ENCODE results near the gene GLI3.

Gene GLI3

DNA sequence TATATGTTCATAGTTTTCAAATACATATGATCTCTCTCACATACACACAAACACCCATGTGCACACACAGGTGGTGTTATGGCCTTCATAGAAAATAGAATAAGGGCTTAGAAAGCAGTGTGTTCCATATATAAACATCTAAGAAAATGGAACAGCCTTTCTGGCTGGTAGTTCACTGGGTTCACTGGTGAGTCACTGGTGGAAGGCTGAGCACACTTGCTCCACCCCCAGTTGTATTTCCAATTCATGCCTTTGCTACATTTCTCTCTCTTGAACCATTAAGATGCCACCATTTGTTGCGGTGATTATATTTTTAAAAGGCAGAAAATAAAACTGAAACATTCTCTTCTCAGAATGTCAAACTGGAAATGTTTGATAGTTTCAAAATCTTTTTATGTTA is 252.1 kb downstream of the GLI3 start:
- DNase-seq = peak; percentile 19

DNA sequence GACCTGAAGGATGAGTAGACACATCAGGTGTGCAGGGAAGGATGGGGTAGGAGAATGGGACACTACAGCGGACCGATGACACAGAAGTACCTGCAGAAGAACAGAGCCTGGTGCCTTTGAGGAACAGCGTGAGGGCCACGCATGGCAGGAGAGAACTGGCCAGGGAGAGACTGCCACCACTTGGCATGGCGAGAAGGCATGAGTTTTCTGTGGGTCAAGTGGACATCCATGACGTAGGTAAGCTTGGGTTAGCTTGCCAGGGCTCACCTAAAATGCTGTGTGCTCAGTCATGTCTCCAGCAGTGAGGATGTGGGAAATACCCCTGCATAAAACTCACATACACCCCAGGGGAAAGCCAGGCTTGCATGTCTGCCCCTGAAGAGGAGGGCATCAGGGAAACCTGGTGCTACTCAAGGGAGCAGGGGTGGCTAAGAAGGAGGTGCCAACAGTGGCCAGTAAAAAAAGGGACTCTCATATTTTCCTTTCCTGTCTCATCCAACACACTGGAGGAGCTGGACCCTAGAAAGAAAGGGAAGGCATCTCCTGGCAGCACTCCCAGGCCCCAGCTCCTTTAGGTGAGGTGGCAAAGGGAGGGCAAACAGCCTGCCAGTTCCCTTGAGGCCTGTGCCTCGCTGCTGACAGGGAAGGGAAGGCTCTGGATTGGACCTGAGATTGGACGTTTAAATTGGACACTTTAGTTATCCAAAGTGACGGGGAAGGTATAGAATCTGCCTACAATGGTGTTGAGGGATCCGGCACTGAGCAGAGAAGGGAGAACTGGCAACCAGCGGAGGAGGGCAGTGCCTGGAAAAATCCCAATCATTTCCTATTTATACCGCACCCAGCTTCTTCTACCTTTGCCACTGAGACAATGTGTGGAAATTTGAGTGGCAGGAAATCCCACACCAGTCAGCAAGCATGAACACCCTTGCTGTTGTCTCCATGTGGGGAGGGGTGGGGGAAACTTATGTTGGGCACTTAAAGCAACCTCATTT is 255.7 kb downstream of the GLI3 start:
- no peak for DNase-seq

DNA sequence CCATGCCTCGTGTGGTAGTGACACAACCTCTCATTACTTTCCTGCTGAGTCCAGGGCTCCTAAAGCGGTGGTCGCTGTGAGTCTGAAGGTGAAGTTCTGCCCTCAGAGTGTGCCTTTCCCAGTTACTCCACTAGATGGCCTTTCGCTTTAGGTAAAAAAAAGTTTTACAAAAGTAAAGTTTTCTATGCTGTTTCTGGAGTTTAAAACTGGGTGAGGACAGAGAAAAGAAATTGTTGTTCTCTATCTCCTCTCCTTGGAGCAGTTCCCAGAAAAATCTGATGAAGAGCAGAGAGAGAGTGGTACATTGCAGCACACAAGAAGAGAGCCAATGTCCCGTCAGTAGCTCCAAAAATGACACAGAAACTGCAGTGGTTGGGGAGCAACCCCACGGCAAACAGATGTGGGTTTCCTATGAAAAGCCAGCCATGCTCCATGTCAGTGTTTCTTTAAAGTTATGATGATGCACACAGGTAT is 257.1 kb downstream of the GLI3 start:
- peak; percentile 8 for DNase-seq

DNA sequence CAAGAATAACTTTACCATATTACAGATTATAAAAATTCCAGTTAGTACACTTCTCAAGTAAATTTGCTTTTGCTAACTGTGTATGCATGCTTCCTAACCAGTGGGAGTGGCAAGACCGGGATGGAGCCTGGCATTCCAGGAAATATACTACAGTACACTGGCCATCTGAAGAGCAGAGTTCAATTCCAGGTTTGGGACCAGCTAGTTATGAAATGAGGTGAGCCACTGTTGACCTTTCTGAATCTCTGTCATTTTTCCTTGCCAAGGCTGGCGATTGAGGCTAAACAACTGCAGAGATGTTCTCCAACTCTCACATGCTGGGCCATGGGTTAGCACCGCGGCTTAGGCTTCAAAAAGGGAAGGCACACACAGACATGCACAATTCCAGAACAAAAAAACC is 258.2 kb downstream of the GLI3 start:
- DNase-seq = no peak

DNA sequence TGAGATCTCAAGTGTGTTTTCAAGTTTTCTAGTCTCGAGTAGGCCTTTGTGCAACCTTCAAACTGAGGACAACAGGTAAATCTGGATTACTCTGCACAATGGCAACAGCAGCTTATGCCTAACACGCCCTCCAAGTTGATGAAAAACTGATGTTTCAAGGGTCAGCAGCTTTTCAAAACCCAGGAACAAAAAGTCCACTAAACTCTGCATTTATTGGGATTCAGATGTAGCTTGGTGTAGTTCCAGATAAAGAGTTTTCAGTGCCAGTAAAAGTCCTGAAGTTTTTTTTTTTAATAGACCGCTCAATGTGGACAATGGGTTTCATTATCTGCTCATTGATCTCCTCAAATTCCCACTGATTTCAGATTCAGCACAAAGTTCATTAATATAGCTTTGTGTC is 259.3 kb downstream of the GLI3 start:
- DNase-seq = no peak

DNA sequence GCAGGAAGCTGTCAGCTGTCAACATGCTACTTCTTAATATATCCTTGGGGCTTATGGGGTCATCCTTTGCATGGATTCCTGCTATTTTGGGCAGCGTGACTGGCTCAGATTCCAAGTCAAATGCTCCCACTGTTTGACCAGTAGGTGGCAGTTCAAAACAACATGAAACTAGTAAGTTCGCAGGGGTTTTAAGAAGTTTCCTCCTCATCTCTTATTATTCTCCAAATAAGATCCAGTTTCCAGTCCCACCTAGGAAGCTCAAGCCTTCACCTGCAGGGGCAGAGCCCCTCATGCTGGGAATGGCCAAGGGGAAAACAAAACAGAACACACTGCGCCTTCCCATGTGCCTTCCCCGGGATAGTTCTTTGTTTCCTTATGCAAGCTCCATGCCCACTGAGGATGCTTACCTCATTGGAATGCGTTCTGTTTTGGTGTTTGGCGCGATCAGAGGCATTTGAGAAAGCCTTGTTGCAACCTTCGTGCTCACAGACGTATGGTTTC is 259.8 kb downstream of the GLI3 start:
- peak; percentile 43 for DNase-seq

DNA sequence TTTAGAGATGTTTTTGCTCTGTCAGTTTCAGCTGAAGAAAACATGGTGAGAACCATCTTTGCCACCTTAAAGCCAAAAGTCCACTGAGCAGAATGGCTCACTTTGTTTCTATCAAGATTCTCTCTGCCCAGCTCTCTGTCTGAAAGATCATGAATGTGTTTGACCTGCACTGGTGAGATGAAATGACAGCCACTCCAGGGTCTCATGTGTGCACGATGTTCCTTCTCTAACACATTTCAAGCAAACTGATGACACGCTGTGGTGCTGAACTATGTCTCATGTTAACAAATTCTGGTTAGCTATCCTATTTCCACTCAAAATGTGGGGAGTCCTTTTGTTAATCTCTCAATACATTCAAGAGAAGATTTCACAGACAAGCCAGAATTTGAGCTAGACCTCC is 260.6 kb downstream of the GLI3 start:
- DNase-seq = no peak

DNA sequence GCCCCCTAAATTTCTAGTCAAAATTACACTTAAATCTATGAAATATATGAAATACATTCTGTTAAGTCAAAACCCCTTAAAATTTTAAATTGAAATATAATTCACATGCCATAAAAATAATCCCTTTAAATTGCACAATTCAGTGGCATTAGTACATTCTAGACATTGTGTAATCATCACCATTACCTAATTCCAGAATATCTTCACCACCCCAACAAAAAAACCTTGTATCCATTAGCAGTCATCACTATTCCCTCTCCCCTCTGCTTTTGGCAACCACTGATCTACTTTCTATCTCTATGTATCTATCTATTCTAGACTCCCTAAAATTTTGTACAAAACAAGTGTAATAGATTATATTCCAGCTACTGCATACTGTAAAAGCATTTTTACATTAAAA is 261.2 kb downstream of the GLI3 start:
- DNase-seq = no peak

DNA sequence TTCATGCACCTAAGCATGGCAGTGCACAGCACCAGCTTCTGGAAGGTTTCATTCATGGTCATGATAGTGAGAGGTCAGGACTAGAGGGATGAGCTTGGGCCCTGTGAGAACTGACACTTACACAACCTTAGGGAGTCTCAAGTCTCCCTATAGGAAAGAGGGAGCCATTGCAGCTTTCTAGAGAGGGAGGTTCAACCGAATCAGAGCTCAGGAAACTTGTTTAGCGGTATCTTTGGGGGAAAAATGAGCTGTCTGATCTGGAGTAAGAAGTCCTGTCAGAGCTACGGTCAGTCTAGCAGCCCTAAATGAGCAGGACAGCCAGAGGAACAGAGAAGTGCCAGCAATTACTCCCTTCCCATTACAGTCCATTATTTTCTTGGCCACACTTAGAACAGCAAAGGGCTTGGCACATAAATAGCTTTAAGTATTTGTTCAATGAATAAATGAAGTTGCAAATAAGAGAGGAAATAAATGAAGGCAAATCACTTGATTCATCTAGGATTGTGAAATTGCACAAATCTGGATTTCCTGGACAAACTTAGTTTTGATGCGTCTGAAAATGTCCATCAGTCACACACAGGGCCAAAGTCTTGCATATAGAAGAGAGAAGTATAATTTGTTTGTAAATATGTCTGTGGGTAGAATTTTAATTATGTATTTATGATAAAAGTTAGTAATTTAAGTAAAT is 262.0 kb downstream of the GLI3 start:
- no peak for DNase-seq

DNA sequence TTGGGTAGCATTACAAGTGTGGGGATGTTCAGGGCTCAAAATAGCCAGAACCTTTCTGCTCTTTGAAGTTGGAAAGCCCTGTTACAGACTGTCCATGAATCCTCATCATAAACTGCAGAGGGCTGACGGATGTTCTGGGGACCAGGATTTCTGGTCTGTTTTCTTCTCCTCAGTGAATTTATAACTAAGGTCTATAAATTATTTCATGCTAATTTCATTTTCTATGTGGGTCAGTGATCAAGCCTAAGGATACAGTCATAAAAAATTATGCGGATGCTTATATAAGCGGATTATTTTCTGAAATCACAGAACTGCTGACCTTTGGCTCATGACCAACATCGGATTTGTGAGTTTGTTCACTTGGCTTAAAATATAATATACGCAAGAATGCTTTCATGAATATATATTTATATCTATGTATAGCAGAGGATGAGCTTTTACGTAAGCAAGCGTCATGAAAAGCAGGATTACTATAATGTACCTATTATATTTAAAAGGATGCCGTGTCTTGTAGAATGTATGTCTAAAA is 263.7 kb downstream of the GLI3 start:
- no peak for DNase-seq

DNA sequence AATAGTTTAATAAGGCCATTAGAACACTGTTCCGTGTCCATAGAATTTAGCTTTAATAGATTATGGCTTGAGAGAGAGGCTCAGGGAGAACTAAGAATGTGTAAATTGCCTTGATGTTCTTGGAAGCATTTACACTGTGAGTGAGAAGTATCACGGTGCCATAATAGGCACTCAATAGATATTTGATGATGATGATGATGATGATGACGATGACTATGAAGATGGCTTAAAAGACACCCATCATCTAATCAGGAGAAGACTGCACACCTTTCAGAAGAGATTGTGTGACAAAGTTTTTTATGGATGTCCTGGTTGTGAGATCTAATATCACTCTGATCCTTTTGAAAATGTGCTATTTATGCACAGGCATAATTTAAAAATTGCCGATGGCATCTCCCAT is 264.2 kb downstream of the GLI3 start:
- DNase-seq = no peak

DNA sequence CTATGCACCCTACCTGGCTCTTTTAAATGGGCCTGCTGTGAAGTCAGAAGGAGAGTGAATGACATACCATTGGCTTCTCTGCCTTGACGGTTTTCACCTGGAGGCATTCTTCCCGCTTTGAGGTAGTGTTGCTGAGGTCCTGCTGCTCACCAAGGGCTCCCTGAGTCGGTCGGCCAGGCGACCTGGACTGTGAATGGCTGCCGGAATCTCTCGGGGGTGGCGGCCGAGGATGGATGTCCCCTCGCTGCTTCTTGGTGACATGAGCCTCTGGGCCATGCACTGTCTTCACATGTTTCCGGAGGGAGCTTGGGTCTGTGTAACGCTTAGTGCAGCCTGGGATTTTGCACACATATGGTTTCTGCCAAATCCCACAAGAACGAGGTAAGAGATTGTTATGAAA is 264.7 kb downstream of the GLI3 start:
- no peak for DNase-seq

DNA sequence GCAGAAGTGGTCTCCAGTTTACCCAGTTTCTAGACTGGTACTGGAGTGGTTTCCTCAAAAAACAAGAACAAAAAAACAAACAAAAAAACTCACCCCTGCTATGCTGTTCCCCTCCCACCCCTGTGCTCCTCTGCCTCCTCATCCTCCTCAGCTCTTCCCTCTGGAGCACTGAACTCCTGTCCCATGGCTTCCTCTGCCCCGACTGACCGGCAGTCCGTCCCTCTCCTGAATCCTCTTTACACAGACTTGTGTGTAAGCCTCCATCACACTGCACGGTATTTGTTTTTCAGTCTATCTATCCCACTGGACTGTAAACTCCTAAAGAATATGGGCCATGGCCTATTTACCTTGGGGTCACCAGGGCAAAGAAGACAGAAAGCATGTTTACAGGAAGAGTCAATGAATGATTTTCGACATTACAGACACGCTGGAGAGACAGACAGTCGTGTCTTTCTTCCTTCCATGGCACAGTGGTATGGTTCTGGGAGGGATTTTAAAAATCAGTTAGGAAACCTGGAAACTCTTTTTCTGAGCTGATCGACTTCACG is 265.3 kb downstream of the GLI3 start:
- no peak for DNase-seq

DNA sequence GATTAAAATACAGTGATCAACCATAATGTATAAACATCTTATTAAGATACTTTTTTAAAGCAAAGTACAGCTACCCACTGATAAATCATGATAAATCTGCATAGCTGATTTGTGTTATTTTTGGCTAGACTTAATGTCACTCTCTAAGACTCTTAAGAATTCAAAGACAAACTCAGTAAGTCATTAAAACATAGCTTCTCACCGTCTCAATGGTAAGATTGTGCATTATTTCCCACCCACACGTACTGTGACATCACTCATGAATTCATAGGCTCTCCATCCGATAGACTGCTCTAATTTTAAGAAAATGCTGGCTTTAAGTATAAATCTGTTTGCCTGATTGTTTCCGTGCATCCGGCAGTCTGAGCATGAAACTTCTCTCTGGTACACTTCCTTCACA is 266.1 kb downstream of the GLI3 start:
- DNase-seq = no peak

DNA sequence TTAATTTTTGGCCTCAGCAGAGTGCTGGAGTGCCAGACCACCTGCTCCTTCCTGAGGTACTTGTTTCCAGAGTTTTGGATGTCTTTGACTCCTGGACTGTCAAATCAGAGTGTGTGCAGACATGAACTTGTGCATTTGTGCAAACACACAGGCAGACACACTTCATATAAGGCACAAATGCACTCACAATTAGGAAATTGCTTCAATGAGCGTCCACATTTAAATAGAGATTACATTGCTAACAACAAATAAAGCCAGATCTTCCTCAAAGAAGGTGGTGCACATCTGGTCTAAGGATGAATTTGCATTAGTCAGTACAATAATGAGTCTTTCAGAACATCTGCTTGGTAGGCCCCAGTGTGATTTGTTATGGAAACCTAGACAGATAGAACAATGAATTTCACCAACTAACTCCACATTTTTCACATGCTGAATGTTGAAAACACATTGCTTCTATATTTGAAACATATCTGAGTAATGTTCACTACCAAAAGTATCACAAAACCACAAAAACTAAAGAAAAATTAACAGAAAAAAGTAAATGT is 267.4 kb downstream of the GLI3 start:
- DNase-seq = no peak

DNA sequence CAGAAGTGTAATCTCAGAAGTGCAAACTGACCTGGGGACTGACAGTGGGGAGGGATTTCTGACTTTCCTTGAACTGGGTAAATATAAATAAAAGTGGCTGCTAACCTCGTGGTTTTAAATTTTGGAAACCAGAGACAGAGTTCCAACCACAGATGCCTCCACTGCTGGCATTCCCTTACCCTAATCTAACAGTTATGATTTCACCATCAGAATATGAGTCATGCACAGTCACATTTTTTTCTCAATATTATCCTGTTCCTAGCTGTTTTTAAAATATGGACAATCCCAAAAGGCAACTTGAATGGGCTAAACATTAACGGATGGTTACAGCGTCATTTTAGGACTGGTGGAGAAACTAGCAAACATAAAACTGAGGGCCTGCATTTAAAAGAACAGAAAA is 269.9 kb downstream of the GLI3 start:
- DNase-seq = peak; percentile 4

DNA sequence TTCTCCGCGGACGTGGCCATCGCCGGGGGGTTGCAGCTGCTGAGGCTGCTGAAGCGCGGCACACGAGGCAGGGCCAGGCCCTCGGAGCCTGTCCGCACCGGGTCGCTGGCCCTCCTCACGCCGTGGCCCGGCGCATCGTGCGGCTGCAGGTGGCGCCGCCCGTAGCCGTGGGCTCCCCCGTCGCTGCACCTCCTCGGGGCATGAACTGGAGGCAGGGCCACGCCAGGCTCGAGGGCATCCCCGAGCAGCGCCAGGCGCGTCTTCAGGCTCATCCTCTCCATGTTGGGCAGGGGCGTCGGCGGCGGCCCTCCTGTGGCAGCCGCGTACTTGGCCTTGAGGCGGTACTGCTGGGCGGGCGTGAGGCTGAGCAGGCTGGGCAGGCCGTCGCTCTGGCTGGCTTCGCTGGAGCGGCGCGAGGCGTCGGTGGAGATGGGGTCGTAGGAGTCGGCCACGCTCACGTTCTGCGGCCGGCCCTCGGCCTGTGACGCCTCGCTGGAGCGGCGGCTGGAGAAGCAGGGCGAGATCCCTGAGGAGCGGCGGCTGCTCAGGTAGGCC is 271.0 kb downstream of the GLI3 start:
- DNase-seq = no peak

DNA sequence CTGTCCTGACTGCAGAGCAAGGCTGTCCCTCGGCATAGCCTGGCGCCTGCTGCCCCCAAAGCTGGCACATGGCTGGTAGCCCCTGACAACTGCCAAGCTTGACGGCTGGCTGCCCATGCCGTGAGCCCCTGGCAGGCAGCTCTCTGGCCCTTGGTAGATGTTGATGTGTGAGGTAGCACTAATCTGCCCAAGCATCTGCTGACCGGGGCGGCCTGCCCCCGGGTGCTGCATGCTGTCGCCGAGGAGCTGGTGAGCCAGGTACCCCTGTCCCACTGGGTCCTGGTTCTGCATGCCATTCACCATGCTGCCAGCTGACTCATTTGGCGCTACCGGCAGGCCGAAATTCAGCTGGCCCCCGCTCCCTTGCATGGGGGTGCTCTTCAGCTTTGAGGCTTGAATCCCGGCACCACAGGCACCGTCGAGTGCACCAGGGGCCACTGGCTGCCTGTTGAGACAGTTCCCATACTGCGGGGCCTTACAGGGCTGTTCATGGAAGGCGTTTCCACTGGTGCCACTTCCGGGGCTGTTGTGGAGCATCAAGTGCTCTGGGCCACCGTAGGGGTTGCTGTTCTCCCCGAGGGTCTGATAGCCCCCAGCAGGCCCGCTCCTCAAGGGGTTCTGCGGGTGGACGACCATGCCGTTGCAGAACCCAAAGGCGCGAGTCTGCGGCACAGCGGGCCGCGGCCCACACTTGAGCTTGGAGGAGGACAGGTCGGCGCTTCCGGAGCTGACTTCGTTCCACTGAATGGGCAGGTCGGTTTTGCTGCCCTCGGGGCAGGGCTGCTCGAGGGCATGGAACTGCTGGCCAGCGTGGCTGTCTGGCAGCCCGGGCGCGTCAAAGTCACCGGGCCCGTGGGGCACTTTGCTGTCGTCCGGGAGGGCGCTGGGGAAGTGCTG is 271.9 kb downstream of the GLI3 start:
- DNase-seq = no peak

DNA sequence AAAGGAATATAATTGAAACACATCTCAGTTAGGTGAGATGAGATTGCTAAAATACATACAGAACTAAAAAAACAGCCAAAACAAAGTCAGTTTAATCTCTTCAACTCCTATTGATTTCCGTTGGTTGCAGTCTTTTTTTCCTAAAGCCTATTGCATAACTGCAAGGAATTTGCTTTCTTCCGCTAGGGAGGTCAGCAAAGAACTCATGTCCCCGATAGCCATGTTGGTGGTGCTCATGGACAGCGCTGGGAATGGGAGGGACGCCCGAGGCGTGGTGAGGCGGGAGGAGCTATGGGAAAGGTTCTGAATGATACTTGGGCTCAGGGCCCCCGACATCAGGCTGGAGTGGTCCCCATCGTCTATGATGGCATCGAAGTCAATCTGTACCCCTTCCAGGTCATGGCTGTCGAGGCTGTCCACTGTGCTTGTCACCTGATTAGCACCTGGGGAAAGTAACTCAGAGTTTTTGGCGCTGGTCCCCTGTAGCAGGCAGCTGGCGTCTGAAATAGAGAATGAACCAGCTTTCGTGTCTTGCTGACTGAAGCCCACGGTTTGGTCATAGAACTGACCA is 272.7 kb downstream of the GLI3 start:
- DNase-seq = no peak

DNA sequence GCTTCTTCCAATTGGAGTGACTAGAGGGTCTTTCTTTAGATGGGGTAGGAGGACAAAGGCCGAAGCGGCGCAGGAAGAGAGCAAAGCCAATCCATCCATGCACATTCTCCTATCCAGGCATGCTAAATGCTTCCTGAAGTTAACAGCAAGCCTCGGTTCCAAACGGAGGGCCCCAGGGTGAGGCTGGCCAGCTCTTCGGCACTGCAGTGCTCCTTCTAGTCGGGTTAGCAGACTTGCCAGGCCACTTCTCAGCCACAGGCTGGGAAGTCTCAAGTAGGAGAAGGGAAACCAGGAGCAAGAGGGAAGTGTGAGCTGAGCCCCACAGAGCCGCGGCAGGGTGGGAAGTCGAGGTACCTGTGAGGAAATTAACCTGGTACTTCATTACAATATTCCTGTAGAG is 280.3 kb downstream of the GLI3 start:
- DNase-seq = no peak

Measured in kidney glomerular epithelial cell (primary cell).